ENCODE measurements around the gene RBM25.
"Not testable (repeated sequence)": the region's sequence is repeated elsewhere in the genome, so short reads cannot be mapped to it uniquely, and the experiment has no call there.

The RBM25 gene

DNA sequence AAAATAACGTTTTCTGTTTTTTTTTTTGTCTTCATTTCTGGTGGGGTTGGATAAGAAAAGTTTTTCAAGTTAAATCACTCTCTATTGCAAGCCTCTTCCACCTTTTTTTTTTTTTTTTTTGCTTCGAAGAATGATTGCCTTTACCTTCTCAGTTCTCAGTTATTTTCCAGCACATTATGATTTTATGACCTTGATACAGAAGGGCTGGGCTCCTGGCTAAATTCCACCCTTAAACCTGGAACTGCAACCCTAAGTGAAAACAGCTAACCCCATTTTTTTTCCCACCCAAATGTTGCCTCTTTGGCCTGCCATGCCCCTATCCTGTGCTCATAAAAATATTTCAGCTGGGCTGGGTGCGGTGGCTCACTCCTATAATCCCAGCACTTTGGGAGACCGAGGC is 109.4 kb downstream of the RBM25 start:
- H3K4me3 ChIP-seq (ENCODE audit: low read length): no peak overlapping the region
- TF ChIP-seq, protein P1, sequence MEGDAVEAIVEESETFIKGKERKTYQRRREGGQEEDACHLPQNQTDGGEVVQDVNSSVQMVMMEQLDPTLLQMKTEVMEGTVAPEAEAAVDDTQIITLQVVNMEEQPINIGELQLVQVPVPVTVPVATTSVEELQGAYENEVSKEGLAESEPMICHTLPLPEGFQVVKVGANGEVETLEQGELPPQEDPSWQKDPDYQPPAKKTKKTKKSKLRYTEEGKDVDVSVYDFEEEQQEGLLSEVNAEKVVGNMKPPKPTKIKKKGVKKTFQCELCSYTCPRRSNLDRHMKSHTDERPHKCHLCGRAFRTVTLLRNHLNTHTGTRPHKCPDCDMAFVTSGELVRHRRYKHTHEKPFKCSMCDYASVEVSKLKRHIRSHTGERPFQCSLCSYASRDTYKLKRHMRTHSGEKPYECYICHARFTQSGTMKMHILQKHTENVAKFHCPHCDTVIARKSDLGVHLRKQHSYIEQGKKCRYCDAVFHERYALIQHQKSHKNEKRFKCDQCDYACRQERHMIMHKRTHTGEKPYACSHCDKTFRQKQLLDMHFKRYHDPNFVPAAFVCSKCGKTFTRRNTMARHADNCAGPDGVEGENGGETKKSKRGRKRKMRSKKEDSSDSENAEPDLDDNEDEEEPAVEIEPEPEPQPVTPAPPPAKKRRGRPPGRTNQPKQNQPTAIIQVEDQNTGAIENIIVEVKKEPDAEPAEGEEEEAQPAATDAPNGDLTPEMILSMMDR (IDR thresholded peaks at IDR 0.05; ENCODE audit: insufficient read depth, low read depth, low read length, missing control alignments): no peak
- no peak for DNase-seq (ENCODE audit: low read depth)

DNA sequence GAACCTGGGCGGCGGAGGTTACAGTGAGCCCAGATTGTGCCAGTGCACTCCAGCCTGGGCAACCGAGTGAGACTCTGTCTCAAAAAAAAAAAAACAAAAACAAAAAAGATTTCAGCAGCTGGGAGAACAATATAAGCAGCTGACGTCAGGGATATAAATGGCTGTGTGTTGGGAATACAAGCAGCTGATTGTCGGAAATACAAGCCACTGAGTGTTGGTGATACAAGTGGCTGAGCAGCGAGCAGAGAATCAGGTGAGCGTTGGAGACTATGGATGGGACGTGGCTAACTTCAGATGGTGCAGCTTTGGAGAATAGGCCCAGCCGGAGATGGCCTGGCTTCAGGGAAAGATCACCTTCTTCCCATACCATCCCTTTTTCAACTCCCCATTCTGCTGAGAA is 109.9 kb downstream of the RBM25 start:
- no peak for DNase-seq (ENCODE audit: low read depth)

DNA sequence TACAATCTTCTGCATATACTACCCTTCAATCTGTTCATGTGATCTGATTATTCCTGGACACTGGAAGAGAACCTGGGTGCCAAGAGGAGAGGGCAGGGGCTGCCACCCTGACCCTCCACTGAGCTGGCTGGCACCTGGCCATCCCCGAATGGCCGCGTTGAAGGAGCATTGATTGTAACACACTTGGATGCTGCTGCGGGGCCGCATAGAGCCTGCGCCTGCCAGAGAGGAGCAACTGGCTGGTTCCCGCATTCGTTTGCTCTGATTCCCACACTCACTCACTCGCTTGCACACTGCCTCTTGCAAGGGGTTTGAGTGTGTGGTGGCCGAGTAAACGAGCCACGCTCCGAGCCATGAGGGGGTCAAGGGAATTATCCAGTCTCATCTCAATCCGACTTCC is 110.4 kb downstream of the RBM25 start:
- TF ChIP-seq, protein P1 (IDR thresholded peaks at IDR 0.05; ENCODE audit: insufficient read depth, low read depth, low read length, missing control alignments): no peak
- no peak overlapping the region for H3K4me3 ChIP-seq (ENCODE audit: low read length)
- no peak for DNase-seq (ENCODE audit: low read depth)

More for the DNA sequence above, 109.9 kb downstream of the RBM25 start:
- TF ChIP-seq, protein P1 (IDR thresholded peaks at IDR 0.05; ENCODE audit: insufficient read depth, low read depth, low read length, missing control alignments): no peak
- no peak overlapping the region for H3K4me3 ChIP-seq (ENCODE audit: low read length)

DNA sequence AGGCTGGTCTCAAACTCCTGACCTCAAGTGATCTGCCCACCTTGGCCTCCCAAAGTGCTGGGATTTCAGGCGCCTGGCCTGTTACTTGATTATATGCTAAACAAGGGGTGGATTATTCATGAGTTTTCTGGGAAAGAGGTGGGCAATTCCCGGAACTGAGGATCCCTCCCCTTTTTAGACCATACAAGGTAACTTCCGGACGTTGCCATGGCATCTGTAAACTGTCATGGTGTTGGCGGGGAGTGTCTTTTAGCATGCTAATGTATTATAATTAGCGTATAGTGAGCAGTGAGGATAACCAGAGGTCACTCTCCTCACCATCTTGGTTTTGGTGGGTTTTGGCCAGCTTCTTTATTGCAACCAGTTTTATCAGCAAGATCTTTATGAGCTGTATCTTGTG is 111.5 kb downstream of the RBM25 start:
- not testable (repeated sequence) for H3K4me3 ChIP-seq (ENCODE audit: low read length); DNase-seq (ENCODE audit: low read depth)

DNA sequence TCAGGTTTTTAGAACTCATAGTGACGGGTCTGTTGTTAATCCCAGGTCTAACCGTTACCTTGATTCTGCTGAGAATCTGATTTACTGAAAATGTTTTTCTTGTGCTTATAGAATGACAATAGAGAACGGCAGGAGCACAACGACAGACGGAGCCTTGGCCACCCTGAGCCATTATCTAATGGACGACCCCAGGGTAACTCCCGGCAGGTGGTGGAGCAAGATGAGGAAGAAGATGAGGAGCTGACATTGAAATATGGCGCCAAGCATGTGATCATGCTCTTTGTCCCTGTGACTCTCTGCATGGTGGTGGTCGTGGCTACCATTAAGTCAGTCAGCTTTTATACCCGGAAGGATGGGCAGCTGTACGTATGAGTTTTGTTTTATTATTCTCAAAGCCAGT is 112.4 kb downstream of the RBM25 start:
- DNase-seq (ENCODE audit: low read depth): no peak
- no peak overlapping the region for H3K4me3 ChIP-seq (ENCODE audit: low read length)
- TF ChIP-seq, protein P1 (IDR thresholded peaks at IDR 0.05; ENCODE audit: insufficient read depth, low read depth, low read length, missing control alignments): no peak

DNA sequence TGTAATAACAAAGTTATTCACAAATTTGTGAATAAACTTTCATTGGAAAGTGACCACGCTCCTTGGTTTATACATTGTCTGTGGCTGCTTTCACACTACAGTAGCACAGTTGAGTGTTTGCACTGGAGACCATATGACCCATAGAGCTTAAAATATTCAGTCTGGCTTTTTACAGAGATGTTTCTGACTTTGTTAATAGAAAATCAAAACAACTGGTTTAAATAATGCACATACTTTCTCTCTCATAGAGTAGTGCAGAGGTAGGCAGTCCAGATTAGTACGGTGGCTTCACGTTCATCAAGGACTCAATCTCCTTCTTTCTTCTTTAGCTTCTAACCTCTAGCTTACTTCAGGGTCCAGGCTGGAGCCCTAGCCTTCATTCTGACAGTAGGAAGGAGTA is 114.2 kb downstream of the RBM25 start:
- H3K4me3 ChIP-seq (ENCODE audit: low read length): no peak overlapping the region
- TF ChIP-seq, protein P1 (IDR thresholded peaks at IDR 0.05; ENCODE audit: insufficient read depth, low read depth, low read length, missing control alignments): no peak
- no peak for DNase-seq (ENCODE audit: low read depth)

DNA sequence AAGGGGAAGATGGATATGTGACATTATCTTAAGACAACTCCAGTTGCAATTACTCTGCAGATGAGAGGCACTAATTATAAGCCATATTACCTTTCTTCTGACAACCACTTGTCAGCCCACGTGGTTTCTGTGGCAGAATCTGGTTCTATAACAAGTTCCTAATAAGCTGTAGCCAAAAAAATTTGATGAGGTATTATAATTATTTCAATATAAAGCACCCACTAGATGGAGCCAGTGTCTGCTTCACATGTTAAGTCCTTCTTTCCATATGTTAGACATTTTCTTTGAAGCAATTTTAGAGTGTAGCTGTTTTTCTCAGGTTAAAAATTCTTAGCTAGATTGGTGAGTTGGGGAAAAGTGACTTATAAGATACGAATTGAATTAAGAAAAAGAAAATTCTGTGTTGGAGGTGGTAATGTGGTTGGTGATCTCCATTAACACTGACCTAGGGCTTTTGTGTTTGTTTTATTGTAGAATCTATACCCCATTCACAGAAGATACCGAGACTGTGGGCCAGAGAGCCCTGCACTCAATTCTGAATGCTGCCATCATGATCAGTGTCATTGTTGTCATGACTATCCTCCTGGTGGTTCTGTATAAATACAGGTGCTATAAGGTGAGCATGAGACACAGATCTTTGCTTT is 114.9 kb downstream of the RBM25 start:
- TF ChIP-seq, protein P1 (IDR thresholded peaks at IDR 0.05; ENCODE audit: insufficient read depth, low read depth, low read length, missing control alignments): peak; percentile 55
- H3K4me3 ChIP-seq (ENCODE audit: low read length): no peak overlapping the region
- DNase-seq (ENCODE audit: low read depth): peak; percentile 55

Measured in epithelial cell of esophagus (primary cell).